DMS53 (cell line): ENCODE data around the gene FMN1.

Source experiments
- DNase-seq: peaks from one replicate; lab custom pipeline; 2025; lab: John Stamatoyannopoulos, UW

The FMN1 gene

GRCh38 chr15:32765236-32765635 lies 429.3 kb downstream of the FMN1 start:
- no peak for DNase-seq

GRCh38 chr15:32763295-32763694 lies 431.2 kb downstream of the FMN1 start:
- no peak for DNase-seq

GRCh38 chr15:32757426-32757825 lies 437.1 kb downstream of the FMN1 start:
- DNase-seq: no peak

GRCh38 chr15:32750979-32751378 lies 443.5 kb downstream of the FMN1 start:
- DNase-seq: no peak

- no peak for DNase-seq
These were observed 446.6 kb downstream of the FMN1 start for GRCh38 chr15:32747921-32748342.

GRCh38 chr15:32746116-32746857 lies 448.2 kb downstream of the FMN1 start:
- DNase-seq: no peak

GRCh38 chr15:32743411-32744140 lies 450.9 kb downstream of the FMN1 start:
- no peak for DNase-seq

- DNase-seq: no peak
These were observed 454.9 kb downstream of the FMN1 start for GRCh38 chr15:32739522-32740063.

- DNase-seq: no peak
These were observed 455.8 kb downstream of the FMN1 start for GRCh38 chr15:32738666-32739065.

GRCh38 chr15:32737304-32737703 lies 457.2 kb downstream of the FMN1 start:
- DNase-seq: no peak

- DNase-seq: no peak
These were observed 457.8 kb downstream of the FMN1 start for GRCh38 chr15:32736701-32737061.

GRCh38 chr15:32735989-32736700 lies 458.4 kb downstream of the FMN1 start:
- no peak for DNase-seq

GRCh38 chr15:32733281-32733680 lies 461.2 kb downstream of the FMN1 start:
- no peak for DNase-seq

GRCh38 chr15:32732574-32733157 lies 461.8 kb downstream of the FMN1 start:
- no peak for DNase-seq

- DNase-seq: peak; percentile 83
These were observed 463.5 kb downstream of the FMN1 start for GRCh38 chr15:32730677-32731654.

- no peak for DNase-seq
These were observed 464.7 kb downstream of the FMN1 start for GRCh38 chr15:32729700-32730395.

GRCh38 chr15:32723171-32723948 lies 471.2 kb downstream of the FMN1 start:
- DNase-seq: no peak

- no peak for DNase-seq
These were observed 472.4 kb downstream of the FMN1 start for GRCh38 chr15:32722136-32722535.

GRCh38 chr15:32721596-32721995 lies 472.9 kb downstream of the FMN1 start:
- DNase-seq: no peak
